T1000 (cell line): ENCODE results near the gene NFATC1.

Source experiments
- DNase-seq: peaks from one replicate; lab custom pipeline; 2025; ENCODE audit warnings: mixed read lengths; lab: John Stamatoyannopoulos, UW

The NFATC1 gene

GRCh38 chr18:79508565-79509535, 113.1 kb downstream of the NFATC1 start:
- DNase-seq: no peak

- DNase-seq: no peak
Measured at GRCh38 chr18:79509536-79509930, 113.8 kb downstream of the NFATC1 start.

GRCh38 chr18:79510046-79510685, 114.4 kb downstream of the NFATC1 start:
- DNase-seq: no peak

- no peak for DNase-seq
Measured at GRCh38 chr18:79510731-79511241, 115.1 kb downstream of the NFATC1 start.

- no peak for DNase-seq
Measured at GRCh38 chr18:79511271-79511670, 115.5 kb downstream of the NFATC1 start.

GRCh38 chr18:79511671-79512301, 116.1 kb downstream of the NFATC1 start:
- DNase-seq: no peak

GRCh38 chr18:79512461-79513380, 117.0 kb downstream of the NFATC1 start:
- no peak for DNase-seq

GRCh38 chr18:79513381-79514081, 117.8 kb downstream of the NFATC1 start:
- no peak for DNase-seq

GRCh38 chr18:79515331-79515730, 119.6 kb downstream of the NFATC1 start:
- no peak for DNase-seq

- no peak for DNase-seq
Measured at GRCh38 chr18:79515944-79516351, 120.2 kb downstream of the NFATC1 start.

- no peak for DNase-seq
Measured at GRCh38 chr18:79516441-79516931, 120.8 kb downstream of the NFATC1 start.

GRCh38 chr18:79517341-79517740, 121.6 kb downstream of the NFATC1 start:
- DNase-seq: no peak

GRCh38 chr18:79518028-79518682, 122.4 kb downstream of the NFATC1 start:
- DNase-seq: no peak

- no peak for DNase-seq
Measured at GRCh38 chr18:79518683-79519128, 123.0 kb downstream of the NFATC1 start.

GRCh38 chr18:79519751-79520477, 124.2 kb downstream of the NFATC1 start:
- no peak for DNase-seq

- DNase-seq: no peak
Measured at GRCh38 chr18:79520478-79521390, 125.0 kb downstream of the NFATC1 start.

GRCh38 chr18:79521416-79522205, 125.9 kb downstream of the NFATC1 start:
- DNase-seq: no peak
